HG03139 (cell line): Measurements from ENCODE around the gene TPRKB.
A peak's percentile ranks its signal among the peaks of the same experiment; 100 is the strongest.
"Not testable (repeated sequence)": the region's sequence is repeated elsewhere in the genome, so short reads cannot be mapped to it uniquely, and the experiment has no call there.

Source experiments
- ATAC-seq: cut with Tn5 transposase; IDR thresholded peaks from one replicate; pipeline ENCODE4 v1.9.1; 2021; ENCODE audit not compliant: unreplicated experiment

The TPRKB gene

DNA sequence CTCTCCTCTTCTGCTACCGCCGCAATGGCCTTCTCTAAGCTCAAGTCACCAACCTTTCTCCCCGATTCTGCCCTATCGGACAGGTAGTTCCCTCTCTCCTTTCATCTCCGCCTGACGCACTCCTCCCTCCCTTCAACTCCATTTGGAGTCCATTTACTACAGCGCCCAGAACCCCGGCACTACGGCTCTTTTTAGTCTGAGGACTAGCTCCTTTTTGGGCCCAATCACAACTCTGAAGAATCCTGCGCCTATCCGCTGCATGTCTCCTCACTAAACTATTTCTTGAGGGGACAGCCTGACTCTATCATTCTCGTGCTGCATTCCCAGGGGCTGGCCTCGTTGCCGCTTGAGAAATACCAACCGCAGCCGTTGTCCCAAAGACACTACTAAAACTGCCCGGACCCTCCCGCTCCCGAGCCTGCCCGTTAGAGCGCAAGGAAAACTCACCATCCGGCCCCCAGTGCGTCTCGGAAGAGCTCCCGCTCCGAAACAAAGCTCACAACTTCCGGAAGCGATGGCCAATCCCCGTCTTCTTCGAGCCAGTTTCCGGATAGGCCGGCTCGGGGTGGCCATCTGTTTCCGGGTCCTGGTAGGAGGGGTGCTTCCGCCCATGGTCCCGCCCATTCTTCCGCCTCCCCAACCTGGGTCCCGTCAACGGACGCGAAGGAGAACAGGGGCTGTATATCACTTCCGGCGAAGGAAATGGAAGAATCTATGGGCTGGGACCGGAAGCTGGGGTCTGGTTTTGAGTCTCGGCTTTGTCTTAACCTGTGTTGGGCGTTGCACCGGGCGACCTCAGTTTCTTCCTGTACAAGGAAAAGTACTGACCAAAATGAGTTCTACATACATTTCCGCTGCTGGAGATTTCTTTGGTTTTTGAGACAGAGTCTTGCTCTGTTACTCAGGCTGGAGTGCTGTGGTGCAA lies at the start of gene TPRKB:
Gene TPRKB, minus strand, starts transcription at position 491 of the 925 bp plus-strand sequence. CDS start 2,776 bp downstream, outside the sequence.
- peak; percentile 98 for ATAC-seq

DNA sequence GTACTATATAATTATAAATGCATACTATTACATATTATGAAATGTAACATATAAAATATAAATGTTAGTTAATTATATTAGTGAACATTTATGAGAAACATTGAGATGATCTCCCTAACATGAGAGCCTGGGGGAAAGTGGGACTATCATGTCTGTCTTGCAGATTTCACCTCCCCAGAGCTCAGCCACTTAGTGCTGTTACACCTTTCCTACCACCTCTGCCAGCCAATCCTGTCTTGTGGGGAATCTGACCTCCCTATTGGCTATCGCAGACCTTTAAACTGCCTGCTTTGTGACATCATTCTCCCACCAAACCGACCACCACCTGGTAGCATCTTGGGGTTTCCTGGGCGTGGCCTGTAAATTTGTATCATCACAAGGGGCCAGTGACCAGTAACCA lies 46.7 kb upstream of the TPRKB start, which contains the start of gene C2orf78:
Gene C2orf78, plus strand, starts transcription at position 301 of the 400 bp plus-strand sequence. CDS start 127 bp downstream, outside the sequence.
- not testable (repeated sequence) for ATAC-seq

DNA sequence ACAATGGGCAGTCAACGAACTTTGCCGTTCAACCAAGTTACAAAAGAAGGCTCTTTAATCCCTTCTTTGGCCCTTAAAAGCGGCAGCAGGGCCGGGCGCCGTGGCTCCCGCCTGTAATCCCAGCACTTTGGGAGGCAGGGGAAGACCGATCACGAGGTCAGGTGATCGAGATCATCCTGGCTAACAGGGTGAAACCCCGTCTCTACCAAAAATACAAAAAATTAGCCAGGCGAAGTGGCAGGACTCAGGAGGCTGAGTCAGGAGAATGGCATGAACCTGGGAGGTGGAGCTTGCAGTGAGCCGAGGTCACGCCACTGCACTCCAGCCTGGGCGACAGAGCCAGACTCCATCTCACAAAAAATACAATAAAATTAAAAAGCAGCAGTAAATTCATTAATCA lies 46.3 kb upstream of the TPRKB start:
- ATAC-seq, result not testable (repeated sequence)

DNA sequence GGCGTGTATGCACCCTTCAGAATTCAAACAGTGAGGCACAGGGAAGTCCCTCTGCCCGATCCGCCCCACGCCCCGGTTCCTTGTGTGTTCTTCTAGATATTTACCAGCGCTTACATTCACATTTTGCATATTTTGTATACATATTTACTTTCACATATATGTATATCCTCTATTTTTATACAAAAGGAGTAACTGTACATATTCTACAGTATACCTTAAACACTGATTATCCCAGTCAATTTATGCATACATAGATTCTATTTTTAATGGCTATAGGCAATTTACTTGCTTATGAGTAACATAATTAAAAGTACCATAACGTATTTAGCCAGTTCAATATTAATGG lies 43.1 kb upstream of the TPRKB start:
- no peak for ATAC-seq

DNA sequence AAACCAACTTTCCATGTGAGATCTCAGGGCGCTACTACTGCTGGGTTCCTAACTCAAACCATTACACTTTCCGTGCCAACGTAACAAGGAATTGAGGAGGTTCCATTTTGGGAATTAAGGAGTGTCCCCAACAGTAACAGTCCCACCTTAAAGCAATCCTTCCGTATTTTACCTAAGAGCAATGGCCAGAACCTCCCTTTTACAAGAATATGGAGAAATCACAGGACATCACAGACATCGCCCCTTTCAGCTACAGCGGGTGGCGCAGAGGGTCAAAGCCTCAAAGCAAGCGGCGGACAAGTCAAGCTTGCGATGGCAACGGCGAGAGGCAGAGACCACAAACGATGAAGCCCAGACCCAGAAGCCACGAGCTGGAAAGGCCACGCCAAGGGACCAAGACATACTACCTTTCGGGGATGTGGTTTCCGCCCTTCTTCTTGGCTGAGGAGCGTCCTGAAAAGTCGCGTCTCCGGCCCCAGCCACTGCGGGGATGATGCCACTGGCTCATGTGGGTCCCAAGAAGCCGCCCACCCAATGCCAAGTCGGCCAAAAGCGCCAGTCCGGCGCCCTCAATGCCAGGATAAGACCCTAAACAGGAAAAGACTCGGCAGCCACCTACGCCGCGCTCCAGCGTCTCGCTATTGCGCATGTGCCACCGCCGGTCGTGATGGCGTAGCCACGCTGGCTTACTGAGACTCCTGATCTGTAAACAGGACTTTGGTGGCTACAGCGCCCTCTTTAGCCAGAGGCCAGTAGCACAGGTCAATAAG lies 42.5 kb upstream of the TPRKB start, which contains the start of gene DUSP11:
Gene DUSP11, minus strand, starts transcription at position 637 of the 770 bp plus-strand sequence. Its CDS starts 129 bp downstream, at position 508.
- ATAC-seq, result peak; percentile 98

DNA sequence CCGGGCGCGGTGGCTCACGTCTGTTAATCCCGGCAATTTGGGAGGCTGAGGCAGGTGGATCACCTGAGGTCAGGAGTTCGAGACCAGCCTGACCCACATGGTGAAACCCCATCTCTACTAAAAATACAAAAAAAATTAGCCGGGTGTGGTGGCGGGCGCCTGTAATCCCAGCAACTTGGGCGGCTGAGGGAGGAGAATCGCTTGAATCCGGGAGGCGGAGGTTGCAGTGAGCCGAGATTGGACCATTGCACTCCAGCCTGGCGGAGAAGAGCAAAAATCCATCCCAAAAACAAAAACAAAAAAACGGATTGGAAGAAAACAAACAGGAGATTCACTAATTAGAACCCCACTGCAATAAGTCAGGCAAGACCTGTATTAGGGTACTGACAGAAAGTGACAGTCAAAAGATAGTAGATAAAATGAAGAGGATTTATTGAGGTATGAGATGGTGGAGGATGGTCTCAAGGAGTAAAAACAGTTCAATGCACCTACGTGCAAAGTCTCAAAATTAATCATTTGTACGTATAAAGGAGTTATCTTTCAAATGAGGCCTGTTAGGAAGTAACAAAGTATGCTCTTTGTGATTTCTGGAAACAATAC lies 41.8 kb upstream of the TPRKB start:
- not testable (repeated sequence) for ATAC-seq

DNA sequence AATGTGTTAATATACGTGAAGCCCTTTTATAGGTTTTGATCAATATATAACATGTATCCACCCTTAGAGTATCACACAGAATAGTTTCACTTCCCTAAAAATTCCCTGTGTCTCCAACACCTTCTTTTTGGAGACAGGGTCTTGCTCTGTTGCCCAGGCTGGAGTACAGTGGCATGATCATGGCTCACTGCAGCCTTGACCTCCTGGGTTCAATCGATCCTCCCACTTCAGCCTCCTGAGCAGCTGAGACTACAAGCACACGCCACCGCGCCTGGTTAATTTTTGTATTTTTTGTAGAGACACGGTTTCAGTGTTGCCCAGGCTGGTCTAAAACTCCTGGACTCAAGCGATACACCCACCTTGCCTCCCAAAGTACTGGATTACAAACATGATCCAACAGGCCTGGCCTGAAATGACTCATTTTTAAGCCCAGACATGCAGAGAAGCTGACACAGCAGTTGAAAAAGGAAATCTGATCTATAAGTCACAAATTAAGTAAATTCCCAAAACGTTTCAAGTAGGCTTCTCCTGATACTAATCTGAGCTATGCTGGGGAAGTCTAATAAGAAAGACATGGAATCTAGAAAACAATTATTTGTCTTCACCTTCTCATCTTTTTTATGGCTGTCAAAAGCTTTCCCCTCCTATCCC lies 39.8 kb upstream of the TPRKB start:
- ATAC-seq, result no peak

DNA sequence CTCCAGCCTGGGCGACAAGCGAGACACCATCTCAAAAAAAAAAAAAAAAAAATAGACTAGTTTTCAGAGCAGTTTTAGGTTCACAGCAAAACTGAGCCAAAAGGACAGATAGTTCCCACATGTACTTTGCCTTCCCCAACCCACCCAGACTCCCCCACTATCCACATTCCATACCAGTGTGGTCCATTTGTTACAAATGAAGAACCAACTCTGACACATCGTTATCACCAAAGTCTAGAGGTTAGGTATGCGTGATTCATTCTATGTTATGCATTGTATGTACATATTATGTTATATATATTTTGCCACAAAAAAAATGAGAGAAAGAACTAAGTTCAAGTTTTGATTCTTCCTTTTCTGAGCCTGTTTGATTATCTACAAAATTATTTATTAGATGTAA lies 39.2 kb upstream of the TPRKB start:
- no peak for ATAC-seq

DNA sequence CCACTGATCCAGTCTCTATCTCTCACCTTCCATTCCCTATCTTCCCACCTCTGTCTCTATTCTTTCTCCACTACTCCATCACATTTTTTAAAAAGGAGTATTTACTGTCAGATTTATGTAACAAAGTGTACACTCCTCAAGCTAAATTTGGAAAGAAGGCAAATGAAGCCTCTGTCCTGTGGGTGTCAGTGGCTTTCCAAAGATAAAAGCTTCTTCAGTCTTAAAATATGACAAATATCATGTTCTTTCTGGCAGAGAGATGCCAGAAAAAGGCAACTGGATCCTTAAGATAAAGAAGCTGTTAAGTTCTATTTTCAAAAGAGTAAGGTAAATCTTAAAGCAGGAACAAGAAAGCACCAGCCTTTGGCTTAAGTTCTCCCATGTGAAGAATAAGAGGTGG lies 35.7 kb upstream of the TPRKB start:
- no peak for ATAC-seq

DNA sequence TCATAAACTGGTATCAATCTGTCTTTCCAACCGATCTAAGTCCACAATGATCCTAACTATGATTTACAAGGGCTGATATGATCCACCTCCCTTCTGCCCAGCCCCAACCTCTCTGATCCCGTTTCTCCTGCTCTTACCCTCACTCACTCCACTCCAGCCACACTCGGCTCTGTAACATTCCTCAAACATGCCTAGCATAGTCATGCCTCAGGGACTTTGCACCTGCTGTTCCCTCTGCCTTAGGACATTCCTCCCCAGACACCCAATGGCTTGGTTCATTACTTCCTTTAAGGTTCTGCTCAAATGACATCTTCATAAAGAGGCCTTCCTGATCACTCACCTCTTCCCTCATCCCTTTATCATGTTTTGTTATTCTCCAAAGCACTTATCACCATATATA lies 33.6 kb upstream of the TPRKB start:
- no peak for ATAC-seq

DNA sequence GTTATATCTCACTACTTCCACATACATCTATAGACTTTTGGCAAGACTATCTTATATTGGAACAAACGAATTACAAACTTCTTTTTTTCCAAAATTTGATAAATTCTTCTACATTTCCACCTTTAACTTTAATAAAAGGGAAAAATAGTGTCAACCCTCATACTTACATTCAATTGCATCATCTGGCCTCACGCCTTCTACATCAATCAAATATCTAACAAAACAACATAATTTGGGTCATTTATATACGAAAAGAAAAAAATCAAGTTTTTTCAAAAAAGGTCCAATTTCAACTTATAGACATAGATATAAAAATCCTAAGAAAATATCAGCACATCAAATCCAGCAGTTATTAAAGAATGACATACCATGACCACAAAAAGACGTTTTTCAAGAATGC lies 29.8 kb upstream of the TPRKB start:
- ATAC-seq, result no peak

DNA sequence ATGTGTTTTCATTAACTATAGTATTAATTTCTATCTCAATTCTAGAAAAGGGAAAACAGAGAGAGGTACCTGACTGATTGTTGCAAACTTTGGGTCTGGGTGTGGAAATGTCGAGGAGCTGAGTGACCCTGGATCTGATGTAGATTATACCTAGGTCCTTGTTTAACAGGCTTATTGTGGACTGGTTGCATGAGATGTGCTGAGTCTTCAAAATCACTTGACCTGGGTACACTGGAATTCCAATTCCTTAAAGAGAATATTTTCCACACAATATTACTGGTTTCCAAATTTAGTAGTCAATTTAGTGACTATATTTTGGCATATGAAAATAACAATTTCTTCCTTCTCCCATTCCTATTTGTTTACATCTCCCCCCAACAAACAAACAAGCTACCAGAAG lies 29.2 kb upstream of the TPRKB start:
- ATAC-seq, result no peak

DNA sequence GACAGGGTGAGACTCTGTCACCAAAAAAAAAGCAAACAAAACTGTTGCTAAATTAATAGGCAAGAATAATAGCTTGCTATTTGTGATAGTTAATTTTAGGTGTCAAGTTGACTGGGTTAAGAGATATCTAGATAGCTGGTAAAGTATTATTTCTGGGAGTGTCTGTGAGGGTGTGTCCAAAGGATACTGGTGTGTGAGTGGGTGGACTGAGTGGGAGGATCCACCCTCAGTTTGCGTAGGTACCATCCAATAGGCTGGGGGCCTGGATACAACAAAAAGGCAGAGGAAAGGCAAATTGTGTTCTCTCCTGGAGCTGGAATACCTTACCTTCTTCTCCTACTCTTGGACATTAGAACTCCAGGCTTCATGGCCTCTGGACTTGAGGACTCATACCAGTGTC lies 27.8 kb upstream of the TPRKB start:
- no peak for ATAC-seq

DNA sequence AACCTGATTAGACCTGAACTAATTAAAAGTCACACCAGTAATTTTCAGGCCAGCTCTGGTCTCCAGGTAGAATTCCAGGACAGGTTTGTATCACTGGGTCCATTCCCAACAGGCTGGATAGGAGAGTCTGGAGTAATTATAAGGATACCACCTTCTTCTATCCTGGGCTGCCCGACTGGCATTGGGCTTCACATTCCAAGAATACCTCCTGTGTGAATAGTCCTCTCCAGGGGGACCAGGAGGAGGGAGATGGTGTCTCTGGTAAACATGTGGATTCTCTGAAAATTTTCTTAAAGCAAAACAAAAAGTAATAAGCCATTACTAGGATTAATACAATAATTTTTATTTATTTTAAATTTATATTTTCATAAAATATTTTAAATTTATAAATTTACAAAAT lies 25.4 kb upstream of the TPRKB start:
- ATAC-seq, result no peak

DNA sequence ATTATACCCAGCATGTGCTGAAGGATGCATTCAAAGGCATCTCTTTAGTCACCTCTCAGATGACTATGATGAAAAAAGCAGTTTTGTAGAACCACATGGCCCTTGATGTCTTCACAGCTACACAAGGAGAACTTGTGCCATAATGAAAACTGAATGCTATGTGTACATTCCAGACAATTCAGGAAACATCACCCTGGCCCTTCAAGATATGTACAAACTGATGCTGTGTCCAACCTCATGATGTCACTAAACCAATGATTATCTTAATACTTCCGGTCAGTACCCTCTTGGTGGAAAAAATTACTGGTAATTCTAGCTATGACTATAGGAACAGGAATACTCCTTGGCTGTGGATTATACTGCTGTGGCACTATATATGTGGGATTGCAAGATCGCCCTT lies 22.8 kb upstream of the TPRKB start:
- no peak for ATAC-seq

DNA sequence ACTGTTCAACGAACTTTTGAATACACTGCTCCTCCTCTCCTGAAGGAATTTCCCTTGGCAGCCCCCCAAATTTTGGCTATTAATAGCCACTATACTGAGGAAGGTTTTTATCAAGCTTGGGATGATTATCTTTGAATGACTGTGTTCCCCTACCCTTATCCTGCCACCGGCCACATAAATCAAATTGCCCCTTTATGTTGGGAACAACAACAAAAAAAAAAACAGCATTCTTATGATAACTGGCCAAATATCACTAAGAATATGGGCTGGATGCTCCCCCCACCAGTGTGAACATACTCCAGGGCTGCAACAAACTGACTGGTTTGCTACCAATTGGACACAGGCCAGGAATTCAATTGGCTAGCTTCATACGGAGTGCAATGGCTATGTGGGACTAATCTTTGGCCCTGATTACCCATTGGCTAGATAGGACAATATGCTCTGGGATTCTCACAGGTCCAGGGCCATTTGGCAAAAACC lies 22.2 kb upstream of the TPRKB start:
- no peak for ATAC-seq

DNA sequence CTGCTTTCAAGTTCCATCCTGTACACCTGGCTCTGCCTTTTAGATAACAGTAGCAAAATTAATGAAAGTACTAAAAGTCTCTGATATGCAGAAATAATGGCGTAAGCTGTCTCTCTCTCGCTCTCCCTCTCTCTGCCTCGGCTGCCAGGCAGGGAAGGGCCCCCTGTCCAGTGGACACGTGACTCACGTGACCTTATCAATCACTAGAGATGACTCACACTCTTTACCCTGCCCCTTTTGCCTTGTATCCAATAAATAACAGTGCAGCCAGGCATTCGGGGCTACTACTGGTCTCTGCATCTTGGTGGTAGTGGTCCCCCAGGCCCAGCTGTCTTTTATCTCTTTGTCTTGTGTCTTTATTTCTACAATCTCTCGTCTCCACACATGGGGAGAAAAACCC lies 17.2 kb upstream of the TPRKB start:
- ATAC-seq, result not testable (repeated sequence)

DNA sequence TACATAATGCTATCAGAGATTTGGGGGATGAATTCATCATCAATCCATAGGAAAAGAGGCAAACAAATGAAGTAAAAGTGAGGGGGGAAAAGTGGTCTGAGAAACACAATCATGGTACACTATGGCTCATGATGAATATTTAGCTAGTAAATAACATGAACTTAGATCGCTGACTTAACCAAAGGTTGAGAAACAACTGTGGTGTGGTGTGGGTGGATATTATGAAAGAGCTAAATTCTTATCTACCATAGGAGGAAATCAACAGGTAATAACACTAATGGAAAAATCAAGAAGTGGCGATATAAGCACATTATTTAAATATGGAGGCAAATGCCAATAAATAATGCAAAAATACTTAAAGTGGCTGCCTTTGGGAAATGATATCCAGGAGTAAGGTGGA lies 12.2 kb upstream of the TPRKB start:
- ATAC-seq, result no peak

DNA sequence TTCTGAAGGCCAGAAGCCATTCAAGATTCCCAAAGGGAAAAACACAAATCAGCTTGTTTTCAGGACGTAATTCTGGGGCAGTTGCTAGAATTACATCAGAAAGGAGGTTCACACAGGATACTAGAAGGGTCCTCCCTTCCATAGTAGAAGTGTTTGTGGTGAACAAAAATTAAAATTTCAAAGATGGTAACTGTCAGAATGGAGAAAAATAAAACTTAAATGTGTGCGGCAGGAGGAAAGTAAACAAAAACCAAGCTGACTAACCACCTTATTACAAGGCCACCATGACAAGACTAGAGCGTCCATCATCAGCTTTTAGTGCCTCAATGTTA lies 9.7 kb upstream of the TPRKB start:
- no peak for ATAC-seq

DNA sequence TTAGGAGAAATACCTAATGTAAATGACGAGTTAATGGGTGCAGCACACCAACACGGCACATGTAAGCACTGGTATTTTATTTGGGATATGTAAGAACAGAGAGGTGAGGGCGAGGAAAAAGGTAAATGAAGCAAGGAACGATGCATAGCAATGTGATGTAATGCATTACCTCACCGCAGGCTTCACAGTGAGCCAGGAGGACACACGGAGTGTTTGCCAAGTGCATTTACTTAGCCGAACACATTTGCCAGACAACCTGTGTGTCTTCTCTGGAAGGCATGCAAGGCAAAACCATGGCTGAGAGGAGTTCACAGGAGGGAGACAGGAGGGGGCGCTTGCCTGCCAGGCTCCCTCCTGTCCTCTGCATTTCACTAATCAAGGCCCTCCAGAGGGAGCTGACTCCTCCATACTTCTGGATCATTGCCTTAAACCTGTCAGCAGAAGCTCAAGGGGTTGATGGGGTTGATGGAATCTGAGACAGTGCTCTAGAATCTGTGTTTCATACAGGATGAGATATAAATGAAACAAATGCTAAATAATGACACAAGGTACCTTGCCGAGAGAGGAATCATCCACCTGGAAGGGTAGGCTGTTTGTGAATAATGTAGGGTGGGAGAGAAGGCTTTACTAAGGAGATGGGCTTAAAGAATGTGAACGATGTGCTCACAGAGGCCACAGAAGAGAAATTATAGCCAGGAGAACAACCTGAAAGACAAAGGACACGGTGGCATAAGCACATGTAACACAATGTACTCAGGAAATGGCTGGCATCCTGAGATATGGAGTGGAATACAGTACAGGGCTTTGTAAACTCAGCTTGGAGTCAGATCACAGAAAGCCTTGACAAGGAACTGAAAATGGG lies 9.1 kb upstream of the TPRKB start:
- ATAC-seq, result no peak
